ENCODE results near the gene TANGO2. TPM values are rescaled to one million over a fixed set of nuclear protein-coding genes. Genes with fewer than 3 reads are reported as not detected.

TANGO2 gene
- total RNA-seq, 4 donors from 2014 or later, result 31.7 to 56.7 (median 39.0) TPM

GRCh38 chr22:19987394-19988306 lies 33.3 kb upstream of the TANGO2 start:
- Histone ChIP-seq H3K9me3 (no peaks in the 10 kb centered on the region), H3K27ac (peak overlapping the region; percentile 77 to 93 (median 85)), H3K36me3 (no peaks in the 10 kb centered on the region), H3K4me3 (peak overlapping the region in 1 of 4 donors; percentile 84), H3K27me3 (no peaks in the 10 kb centered on the region), H3K4me1 (peaks cover 0 to 97% (median 41%) of the 10 kb centered on the region in 4 donors)
- no peak for DNase-seq (ENCODE audit: low spot score in 2 of 2)
- WGBS, 2 donors, result 66 to 72% methylated on average over 8 to 17 of the region's 24 CpGs
- TF ChIP-seq CTCF (IDR thresholded peaks at IDR 0.05), result no peak
- no peak for TF ChIP-seq EP300 (IDR thresholded peaks at IDR 0.05)
- no peak for TF ChIP-seq POLR2A (IDR thresholded peaks at IDR 0.05)

GRCh38 chr22:19988331-19988808 lies 32.5 kb upstream of the TANGO2 start:
- Histone ChIP-seq H3K27me3 (no peaks in the 10 kb centered on the region), H3K27ac (peak overlapping the region in 2 of 4 donors; percentile 71 to 93), H3K4me1 (peaks cover 0 to 97% (median 44%) of the 10 kb centered on the region in 4 donors), H3K4me3 (no peak overlapping the region), H3K36me3 (no peaks in the 10 kb centered on the region), H3K9me3 (no peaks in the 10 kb centered on the region)
- WGBS, 2 donors, result 82 to 94% methylated on average over 9 of the region's 9 CpGs
- DNase-seq (ENCODE audit: low spot score in 2 of 2), result no peak
- TF ChIP-seq EP300 (IDR thresholded peaks at IDR 0.05), result no peak

- Histone ChIP-seq H3K9me3 (no peaks in the 10 kb centered on the region), H3K27me3 (no peaks in the 10 kb centered on the region), H3K4me3 (no peak overlapping the region), H3K36me3 (no peaks in the 10 kb centered on the region), H3K4me1 (peaks cover 0 to 97% (median 42%) of the 10 kb centered on the region in 4 donors), H3K27ac (peak overlapping the region in 3 of 4 donors; percentile 1 to 93 (median 71))
- no peak for TF ChIP-seq CTCF (IDR thresholded peaks at IDR 0.05)
- TF ChIP-seq EP300 (IDR thresholded peaks at IDR 0.05), result no peak
- TF ChIP-seq POLR2A (IDR thresholded peaks at IDR 0.05), result no peak
- no peak for DNase-seq (ENCODE audit: low spot score in 2 of 2)
- WGBS, 2 donors, result 63 to 68% methylated on average over 15 of the region's 18 CpGs
Measured at GRCh38 chr22:19988965-19989724, 31.8 kb upstream of the TANGO2 start.

- Histone ChIP-seq H3K9me3 (no peaks in the 10 kb centered on the region), H3K27me3 (no peaks in the 10 kb centered on the region), H3K4me1 (peaks cover 0 to 94% (median 40%) of the 10 kb centered on the region in 4 donors), H3K36me3 (no peaks in the 10 kb centered on the region), H3K4me3 (no peak overlapping the region), H3K27ac (peak overlapping the region in 3 of 4 donors; percentile 38 to 93 (median 90))
- 67 to 76% methylated on average over 2 to 3 of the region's 3 CpGs for WGBS, 2 donors
- no peak for DNase-seq (ENCODE audit: low spot score in 2 of 2)
- TF ChIP-seq EP300 (IDR thresholded peaks at IDR 0.05), result no peak
- no peak for TF ChIP-seq POLR2A (IDR thresholded peaks at IDR 0.05)
- TF ChIP-seq CTCF (IDR thresholded peaks at IDR 0.05), result no peak
Measured at GRCh38 chr22:19989725-19990067, 31.2 kb upstream of the TANGO2 start.

GRCh38 chr22:19990188-19990587 lies 30.7 kb upstream of the TANGO2 start:
- Histone ChIP-seq H3K4me1 (peaks cover 0 to 94% (median 40%) of the 10 kb centered on the region in 4 donors), H3K9me3 (no peaks in the 10 kb centered on the region), H3K36me3 (no peaks in the 10 kb centered on the region), H3K27me3 (no peaks in the 10 kb centered on the region), H3K4me3 (no peak overlapping the region), H3K27ac (peak overlapping the region in 3 of 4 donors; percentile 38 to 93 (median 90))
- WGBS, 2 donors, result 50% methylated on average over 2 of the region's 2 CpGs
- TF ChIP-seq CTCF (IDR thresholded peaks at IDR 0.05) (no peak), POLR2A (IDR thresholded peaks at IDR 0.05) (no peak), EP300 (IDR thresholded peaks at IDR 0.05) (no peak)
- DNase-seq (ENCODE audit: low spot score in 2 of 2), result no peak
